GM19043 (cell line): ENCODE measurements around the gene PRSS21.

Source experiments
- ATAC-seq: cut with Tn5 transposase; IDR thresholded peaks from one replicate; pipeline ENCODE4 v1.9.1; 2021; ENCODE audit warnings: low read depth; ENCODE audit not compliant: unreplicated experiment

PRSS21 gene

DNA sequence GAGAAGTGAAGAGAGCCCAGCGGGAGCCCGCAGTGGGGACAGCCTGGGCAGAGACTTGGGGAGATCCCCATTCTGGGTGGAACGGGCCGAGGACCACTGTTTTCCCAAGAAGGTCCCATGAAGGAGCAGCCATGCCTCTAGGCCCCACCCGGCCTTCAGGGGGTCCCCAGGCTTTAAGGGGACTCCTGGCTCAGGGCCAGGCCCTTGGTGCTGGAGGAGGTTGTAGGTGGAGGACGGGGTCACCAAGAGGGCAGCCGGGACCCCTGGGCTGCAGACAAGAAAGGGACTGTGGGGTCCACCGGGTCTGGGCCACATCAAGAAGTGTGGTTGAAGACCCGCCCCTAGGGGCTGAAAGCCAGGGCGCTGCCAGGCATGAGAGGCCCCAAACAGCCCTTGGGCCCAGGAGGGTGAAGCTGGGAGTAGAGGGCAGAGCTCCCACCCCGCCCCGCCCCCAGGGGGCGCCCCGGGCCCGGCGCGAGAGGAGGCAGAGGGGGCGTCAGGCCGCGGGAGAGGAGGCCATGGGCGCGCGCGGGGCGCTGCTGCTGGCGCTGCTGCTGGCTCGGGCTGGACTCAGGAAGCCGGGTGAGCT lies at the start of gene PRSS21:
Gene PRSS21 (plus strand): TSS at position 487 of the 589 bp plus-strand sequence. CDS start 32 bp downstream, at position 519.
- ATAC-seq, result no peak

GRCh38 chr16:2767891-2768290 lies 49.1 kb upstream of the PRSS21 start:
- no peak for ATAC-seq

- ATAC-seq, result no peak
Measured at GRCh38 chr16:2768403-2769089, 48.5 kb upstream of the PRSS21 start.

- ATAC-seq, result no peak
Measured at GRCh38 chr16:2769100-2769529, 47.9 kb upstream of the PRSS21 start.

DNA sequence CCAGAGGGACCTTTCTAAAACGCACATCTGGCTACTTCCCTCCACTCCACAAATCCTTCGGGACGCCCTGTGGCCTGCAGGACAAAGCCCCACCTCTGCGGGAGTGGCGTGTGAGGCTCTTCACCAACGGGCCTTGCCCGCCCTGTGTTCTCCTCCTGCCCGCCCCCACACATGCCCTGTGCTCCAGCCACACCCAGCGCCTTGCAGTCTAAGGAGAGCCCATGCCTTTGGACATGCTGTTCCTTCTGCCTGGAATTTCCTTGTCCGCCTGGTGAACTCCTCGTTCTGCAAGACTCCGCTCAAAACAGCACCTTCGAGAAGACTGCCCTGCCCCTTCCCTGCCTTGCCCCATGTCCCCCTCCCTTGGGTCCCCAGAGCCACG lies 47.4 kb upstream of the PRSS21 start:
- ATAC-seq, result no peak

- no peak for ATAC-seq
Measured at GRCh38 chr16:2770057-2770951, 46.7 kb upstream of the PRSS21 start.

- ATAC-seq, result no peak
Measured at GRCh38 chr16:2771496-2772402, 45.3 kb upstream of the PRSS21 start.

- ATAC-seq, result no peak
Measured at GRCh38 chr16:2773188-2773968, 43.7 kb upstream of the PRSS21 start.

- ATAC-seq, result no peak
Measured at GRCh38 chr16:2774161-2774891, 42.7 kb upstream of the PRSS21 start.

- ATAC-seq, result no peak
Measured at GRCh38 chr16:2775131-2775716, 41.8 kb upstream of the PRSS21 start.

- no peak for ATAC-seq
Measured at GRCh38 chr16:2775765-2776499, 41.1 kb upstream of the PRSS21 start.

DNA sequence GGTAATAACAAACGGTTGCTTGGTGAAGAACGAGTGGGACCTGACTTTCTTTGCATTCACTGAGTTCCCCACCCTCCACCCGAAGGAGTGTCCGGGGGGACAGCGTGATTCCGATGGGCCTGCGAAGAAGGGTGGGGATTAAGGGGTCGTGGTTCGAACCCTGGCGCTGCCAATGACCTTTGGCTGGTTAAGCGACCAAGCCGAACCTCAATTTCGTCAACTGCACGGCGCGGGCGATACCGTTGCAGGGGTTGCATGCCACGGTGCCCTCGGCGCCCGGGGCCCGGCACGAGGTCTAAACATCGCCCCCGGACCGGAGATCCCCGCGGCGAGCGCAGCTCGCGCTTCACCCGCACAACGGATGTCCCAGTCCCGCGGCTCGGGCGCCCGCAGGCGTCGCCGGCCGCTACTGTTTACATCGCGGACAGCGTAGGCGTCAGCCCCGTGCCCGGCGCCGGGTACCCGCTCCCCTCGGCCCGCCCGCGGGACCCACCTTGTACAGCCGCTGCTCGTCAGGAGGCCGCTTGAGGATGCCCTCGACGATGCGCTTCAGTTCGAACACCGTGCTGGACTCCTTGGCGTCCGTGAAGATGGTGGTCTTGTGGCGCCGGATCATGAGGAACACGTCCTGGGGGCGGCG lies 40.4 kb upstream of the PRSS21 start:
- ATAC-seq, result no peak

DNA sequence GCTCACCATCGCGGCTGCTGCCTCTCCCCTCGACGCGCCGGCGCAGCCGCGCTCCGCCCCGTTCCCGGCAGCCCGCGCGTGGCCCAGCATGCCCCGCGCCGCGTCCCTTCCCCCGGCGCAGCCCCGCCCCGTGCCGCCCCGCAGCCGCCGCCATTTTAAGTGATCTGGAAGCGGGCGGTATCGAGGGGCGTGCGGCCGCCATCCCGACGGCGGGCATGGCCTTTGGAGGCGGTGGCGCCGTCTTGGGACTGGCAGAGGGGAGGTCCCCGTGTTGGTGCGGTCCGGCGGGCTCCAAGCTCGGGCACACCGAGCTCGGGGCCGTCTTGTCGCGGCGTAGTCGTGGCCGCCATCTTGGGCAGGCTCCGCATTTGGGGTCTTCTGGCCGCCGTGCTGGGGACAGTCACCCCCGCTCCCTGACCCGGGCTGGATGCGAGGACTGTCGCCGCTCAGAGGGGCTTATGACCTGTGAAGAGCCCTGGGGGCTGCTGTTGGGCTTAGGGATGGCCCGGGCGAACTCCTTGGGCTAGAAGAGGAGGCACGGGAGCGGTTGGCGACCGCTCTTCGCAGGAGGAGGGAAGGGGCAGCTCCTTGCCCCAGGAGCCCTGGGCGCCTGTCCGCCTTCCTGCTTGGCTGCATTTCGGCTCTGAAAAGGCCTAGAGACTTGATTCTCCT lies 39.7 kb upstream of the PRSS21 start, which contains the start of gene ELOB:
Gene ELOB (minus strand): TSS at position 50 of the 672 bp plus-strand sequence. CDS start 41 bp downstream, at position 9.
- ATAC-seq, result no peak

GRCh38 chr16:2777903-2778629 lies 39.0 kb upstream of the PRSS21 start:
- ATAC-seq, result no peak

DNA sequence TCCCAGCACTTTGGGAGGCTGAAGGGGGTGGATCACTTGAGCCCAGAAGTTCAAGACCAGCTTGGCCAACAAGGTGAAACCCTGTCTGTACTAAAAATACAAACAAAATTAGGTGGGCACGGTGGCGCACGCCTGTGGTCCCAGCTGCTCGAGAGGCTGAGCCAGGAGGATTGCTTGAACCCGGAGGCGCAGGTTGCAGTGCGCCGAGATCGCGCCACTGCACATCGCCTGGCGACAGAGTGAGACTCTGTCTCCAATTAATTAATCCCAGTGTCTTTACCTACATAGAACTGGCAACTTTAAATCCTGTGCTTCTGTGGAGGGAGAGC lies 38.4 kb upstream of the PRSS21 start:
- no peak for ATAC-seq
